ENCODE measurements around the gene HCN4.

The HCN4 gene

DNA sequence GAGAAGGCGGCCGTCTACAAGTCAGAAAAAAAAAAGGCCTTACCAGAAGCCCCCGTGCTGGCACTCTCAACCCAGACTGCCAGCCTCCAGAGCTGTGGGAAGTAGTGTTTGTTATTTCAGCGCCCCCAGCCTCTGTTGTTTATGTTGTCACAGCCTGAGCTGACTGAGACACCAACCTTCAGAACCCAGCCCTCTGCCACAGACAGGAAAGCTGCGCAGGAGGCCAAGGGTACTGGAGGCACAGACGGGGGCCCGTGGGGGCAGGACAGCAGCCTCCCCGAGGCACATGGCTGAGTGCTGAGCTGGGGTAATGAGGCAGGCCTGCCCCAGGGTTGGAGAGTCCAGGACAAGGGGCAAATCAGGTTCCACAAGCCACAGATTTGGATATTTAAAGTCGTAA, 33.7 kb downstream of the HCN4 start:
- TF ChIP-seq, protein P1, sequence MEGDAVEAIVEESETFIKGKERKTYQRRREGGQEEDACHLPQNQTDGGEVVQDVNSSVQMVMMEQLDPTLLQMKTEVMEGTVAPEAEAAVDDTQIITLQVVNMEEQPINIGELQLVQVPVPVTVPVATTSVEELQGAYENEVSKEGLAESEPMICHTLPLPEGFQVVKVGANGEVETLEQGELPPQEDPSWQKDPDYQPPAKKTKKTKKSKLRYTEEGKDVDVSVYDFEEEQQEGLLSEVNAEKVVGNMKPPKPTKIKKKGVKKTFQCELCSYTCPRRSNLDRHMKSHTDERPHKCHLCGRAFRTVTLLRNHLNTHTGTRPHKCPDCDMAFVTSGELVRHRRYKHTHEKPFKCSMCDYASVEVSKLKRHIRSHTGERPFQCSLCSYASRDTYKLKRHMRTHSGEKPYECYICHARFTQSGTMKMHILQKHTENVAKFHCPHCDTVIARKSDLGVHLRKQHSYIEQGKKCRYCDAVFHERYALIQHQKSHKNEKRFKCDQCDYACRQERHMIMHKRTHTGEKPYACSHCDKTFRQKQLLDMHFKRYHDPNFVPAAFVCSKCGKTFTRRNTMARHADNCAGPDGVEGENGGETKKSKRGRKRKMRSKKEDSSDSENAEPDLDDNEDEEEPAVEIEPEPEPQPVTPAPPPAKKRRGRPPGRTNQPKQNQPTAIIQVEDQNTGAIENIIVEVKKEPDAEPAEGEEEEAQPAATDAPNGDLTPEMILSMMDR (IDR thresholded peaks at IDR 0.05; ENCODE audit: low read length, missing control alignments): no peak
- DNase-seq (ENCODE audit: low read depth): no peak

DNA sequence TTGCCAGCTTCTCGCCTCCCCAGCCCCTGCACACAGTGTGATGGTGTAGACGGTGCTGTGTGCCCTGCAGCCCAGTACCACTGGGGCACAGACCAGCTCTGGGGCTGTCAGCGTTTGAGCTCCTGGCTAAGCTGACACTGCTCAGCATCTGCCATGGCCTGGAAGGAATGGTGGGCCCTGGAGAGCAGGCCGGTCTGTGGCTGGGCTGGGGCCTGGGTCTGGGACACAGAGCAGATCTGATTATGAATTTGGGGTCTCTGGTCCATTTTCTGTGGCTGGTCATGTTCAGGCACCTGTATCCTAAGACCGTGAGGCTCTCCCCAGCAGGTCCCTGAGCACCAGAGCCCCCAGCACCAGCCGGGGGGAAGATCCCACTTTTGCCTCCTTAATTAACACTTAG, 34.7 kb downstream of the HCN4 start:
- no peak for DNase-seq (ENCODE audit: low read depth)
- TF ChIP-seq, protein P1 (IDR thresholded peaks at IDR 0.05; ENCODE audit: low read length, missing control alignments): no peak
- H3K4me3 ChIP-seq (replicated peaks; ENCODE audit: low read depth, low read length): no peak overlapping the region

More for the DNA sequence above, 33.7 kb downstream of the HCN4 start:
- no peak overlapping the region for H3K4me3 ChIP-seq (replicated peaks; ENCODE audit: low read depth, low read length)

DNA sequence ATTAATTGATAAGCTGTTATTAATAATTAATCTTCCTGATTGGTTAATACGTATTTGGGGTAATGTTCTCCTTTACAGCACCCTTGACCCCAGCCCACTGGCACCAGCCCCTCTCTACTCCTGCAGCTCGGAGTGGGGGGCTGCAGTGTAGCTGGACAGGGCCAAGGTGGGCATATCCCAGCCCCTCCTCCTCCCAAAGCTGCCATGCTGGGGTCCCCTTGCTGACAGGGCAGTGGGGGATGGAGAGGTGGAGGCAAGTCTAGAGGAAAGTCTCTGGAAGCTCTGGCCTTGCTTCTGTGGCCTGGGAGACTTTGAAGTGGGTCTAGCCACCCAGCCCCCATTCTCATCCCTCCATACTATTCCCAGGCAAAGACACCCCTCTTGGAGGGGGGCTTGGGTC, 35.8 kb downstream of the HCN4 start:
- DNase-seq (ENCODE audit: low read depth): no peak
- H3K4me3 ChIP-seq (replicated peaks; ENCODE audit: low read depth, low read length): no peak overlapping the region
- TF ChIP-seq, protein P1 (IDR thresholded peaks at IDR 0.05; ENCODE audit: low read length, missing control alignments): no peak

DNA sequence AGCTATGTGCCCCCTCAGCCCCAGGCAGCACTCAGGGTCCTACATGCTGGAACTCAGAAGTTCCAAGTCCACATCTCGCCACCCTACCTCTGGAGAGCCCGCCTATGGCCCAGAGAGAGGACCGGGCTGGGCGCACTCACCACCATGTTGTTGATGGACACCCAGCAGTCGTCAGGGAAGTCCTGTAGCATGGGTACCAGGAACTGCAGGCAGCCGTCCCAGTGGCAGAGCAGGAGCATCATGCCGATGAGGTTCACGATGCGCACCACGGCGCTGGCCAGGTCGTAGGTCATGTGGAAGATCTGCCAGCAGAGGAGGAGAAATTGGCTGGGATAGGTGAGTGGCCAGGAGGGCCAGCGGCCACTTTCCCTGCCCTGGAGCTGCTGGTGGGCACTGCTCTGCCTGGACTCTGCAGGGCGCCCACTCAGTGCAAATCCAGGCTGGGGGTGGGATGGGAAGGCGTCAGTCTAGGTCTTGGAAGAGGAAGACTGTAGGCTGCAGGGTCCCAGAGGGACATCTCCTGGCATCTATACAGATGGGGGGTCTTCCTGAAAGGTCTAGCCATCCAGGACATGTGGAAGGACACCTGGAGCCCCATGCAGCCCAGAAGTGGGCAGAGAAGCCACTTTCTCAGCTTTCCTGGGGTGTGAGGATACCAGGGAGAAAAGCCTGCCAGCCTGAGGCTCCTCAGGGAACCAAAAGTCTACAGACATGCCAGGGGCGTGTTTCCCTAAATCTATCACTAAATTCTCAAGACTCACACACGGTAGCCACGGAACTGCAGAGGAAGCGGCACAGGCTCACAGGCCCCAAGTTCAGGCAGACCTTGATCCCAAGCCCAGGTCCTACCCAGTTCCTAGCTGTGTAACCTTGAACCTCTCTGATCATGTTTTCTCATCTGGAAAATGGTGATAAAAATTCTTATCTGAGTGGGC, 36.5 kb downstream of the HCN4 start:
- H3K4me3 ChIP-seq (replicated peaks; ENCODE audit: low read depth, low read length): no peak overlapping the region
- no peak for DNase-seq (ENCODE audit: low read depth)
- TF ChIP-seq, protein P1 (IDR thresholded peaks at IDR 0.05; ENCODE audit: low read length, missing control alignments): no peak

DNA sequence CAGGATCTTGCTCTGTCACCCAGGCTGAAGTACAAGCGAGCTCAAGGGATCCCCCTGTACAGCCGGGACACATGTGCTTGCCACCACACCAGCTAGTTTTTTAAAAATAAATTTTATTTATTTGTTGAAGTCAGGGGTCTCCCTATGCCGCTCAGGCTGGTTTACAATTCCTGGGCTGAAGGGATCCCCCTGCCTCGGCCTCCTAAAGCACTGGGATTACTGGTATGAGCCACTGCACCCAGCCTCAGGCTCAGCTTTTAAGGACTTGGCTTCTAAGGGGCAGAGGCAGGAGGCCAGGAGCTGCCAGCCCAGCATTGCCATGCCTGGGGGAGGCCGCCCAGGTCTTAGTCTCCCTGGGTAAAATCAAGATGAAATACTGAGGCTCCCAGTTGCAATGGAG, 37.3 kb downstream of the HCN4 start:
- H3K4me3 ChIP-seq (replicated peaks; ENCODE audit: low read depth, low read length): no peak overlapping the region
- no peak for DNase-seq (ENCODE audit: low read depth)
- TF ChIP-seq, protein P1 (IDR thresholded peaks at IDR 0.05; ENCODE audit: low read length, missing control alignments): no peak

DNA sequence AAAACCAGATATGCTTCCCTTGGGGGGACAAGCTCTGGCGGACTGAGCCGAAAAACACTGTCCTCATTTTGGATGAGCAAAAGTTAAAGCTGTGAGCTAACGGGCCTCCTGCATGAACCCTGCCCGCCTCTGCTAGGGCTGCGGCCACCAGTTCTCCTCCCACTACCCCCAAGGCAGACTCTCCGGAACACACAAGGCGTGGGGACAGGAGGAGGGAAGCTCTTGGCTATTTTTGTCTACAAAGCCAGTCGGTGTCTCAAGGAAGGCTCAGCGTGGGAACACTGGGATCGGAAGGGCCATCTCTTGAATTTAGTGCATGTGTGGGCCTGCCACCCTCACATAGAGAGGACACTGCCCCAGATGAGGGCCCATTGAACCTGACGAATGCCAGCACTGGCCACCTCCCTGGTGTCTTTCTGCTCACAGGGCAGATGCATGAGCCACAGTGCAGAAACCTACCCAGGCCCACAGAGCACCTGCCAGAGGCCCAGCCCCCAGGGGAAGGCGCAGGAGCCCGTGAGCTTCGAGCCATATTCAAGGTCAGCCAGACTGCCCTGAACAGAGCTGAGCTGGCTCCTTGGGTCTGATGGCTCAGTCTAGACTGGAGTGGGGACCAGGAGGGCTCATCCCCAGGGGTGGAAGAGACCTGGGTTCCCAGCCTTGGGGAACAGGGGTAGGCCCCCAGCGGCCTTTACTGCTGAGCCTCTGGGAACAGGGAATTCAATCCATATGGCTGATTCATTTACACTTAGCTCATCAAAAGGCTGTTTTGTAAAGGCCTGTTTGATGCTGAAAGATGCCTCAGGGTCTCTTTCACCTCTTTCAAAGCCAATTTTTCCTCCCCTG, 38.3 kb downstream of the HCN4 start:
- DNase-seq (ENCODE audit: low read depth): no peak
- TF ChIP-seq, protein P1 (IDR thresholded peaks at IDR 0.05; ENCODE audit: low read length, missing control alignments): no peak
- no peak overlapping the region for H3K4me3 ChIP-seq (replicated peaks; ENCODE audit: low read depth, low read length)
